Measurements from ENCODE around the gene CCDC183. TPM values are rescaled to one million over a fixed set of nuclear protein-coding genes. Genes with fewer than 3 reads are reported as not detected.
"Not testable (repeated sequence)": the region's sequence is repeated elsewhere in the genome, so short reads cannot be mapped to it uniquely, and the experiment has no call there.

The CCDC183 gene
- total and polyA plus RNA-seq, 4 donors = 0.38 to 4.6 (median 2.2) TPM

GRCh38 chr9:136787690-136788400 lies 8.3 kb upstream of the CCDC183 start:
- Histone ChIP-seq H3K27me3 (ENCODE audit: control insufficient read depth in 3 of 3, insufficient read depth in 3 of 3, low read length in 2 of 3) (no peaks in the 10 kb centered on the region), H3K4me1 (ENCODE audit: control insufficient read depth in 5 of 5, insufficient read depth in 5 of 5, low read length in 5 of 5) (peaks cover 0 to 20% (median 7%) of the 10 kb centered on the region in 5 donors), H3K9me3 (ENCODE audit: control insufficient read depth in 4 of 4, insufficient read depth in 3 of 4, low read length in 3 of 4) (no peaks in the 10 kb centered on the region), H3K9ac (ENCODE audit: insufficient read depth in 1 of 2, low read length in 2 of 2) (no peak overlapping the region), H3K27ac (ENCODE audit: low read depth in 1 of 2, low read length in 1 of 2) (no peak overlapping the region), H3K36me3 (ENCODE audit: control insufficient read depth in 4 of 4, insufficient read depth in 4 of 4, low read length in 4 of 4) (peaks cover 0 to 1% (median 0%) of the 10 kb centered on the region in 4 donors), H3K4me3 (no peak overlapping the region)
- WGBS, 2 donors = 18 to 26% methylated on average over 21 of the region's 21 CpGs
- DNase-seq (peak; percentile 76 to 83 (median 80)), ATAC-seq (ENCODE audit: insufficient read depth, low FRiP score) (no peak)
- peak; percentile 97 for TF ChIP-seq CTCF (IDR thresholded peaks at IDR 0.05; ENCODE audit: control extremely low read depth, extremely low read depth)

GRCh38 chr9:136788644-136789522 lies 7.3 kb upstream of the CCDC183 start:
- ATAC-seq (ENCODE audit: insufficient read depth, low FRiP score); DNase-seq; H3K27ac ChIP-seq (ENCODE audit: low read depth in 1 of 2, low read length in 1 of 2); H3K36me3 ChIP-seq (ENCODE audit: control insufficient read depth in 4 of 4, insufficient read depth in 4 of 4, low read length in 4 of 4); H3K9ac ChIP-seq (ENCODE audit: insufficient read depth in 1 of 2, low read length in 2 of 2); H3K27me3 ChIP-seq (ENCODE audit: control insufficient read depth in 3 of 3, insufficient read depth in 3 of 3, low read length in 2 of 3); H3K4me3 ChIP-seq; H3K9me3 ChIP-seq (ENCODE audit: control insufficient read depth in 4 of 4, insufficient read depth in 3 of 4, low read length in 3 of 4): not testable (repeated sequence)
- peaks cover 0 to 20% (median 7%) of the 10 kb centered on the region in 5 donors for H3K4me1 ChIP-seq (ENCODE audit: control insufficient read depth in 5 of 5, insufficient read depth in 5 of 5, low read length in 5 of 5)
- WGBS, 2 donors = 75 to 83% methylated on average over 27 of the region's 27 CpGs

DNA sequence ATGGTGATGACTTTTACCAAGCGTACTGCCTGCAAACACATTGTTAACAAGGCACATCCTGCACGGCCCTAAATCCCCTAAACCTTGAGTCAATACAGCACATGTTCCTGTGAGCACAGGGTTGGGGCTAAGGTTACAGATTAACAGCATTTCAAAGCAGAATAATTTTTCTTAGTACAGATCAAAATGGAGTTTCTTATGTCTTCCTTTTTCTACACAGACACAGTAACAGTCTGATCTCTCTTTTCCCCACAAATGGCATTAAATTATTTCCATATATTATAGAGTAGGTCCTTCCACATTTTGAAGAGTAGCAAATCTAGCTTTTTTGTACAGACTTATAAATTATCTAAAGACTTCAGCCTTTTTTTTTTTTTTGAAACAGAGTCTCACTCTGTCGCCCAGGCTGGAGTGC lies 6.6 kb upstream of the CCDC183 start:
- H3K4me3 ChIP-seq = no peak overlapping the region
- H3K27me3 ChIP-seq (ENCODE audit: control insufficient read depth in 3 of 3, insufficient read depth in 3 of 3, low read length in 2 of 3) = no peaks in the 10 kb centered on the region
- WGBS, 2 donors = 81 to 84% methylated on average over 3 of the region's 3 CpGs
- no peak overlapping the region for H3K27ac ChIP-seq (ENCODE audit: low read depth in 1 of 2, low read length in 1 of 2)
- peaks cover 0 to 20% (median 7%) of the 10 kb centered on the region in 5 donors for H3K4me1 ChIP-seq (ENCODE audit: control insufficient read depth in 5 of 5, insufficient read depth in 5 of 5, low read length in 5 of 5)
- no peak overlapping the region for H3K9ac ChIP-seq (ENCODE audit: insufficient read depth in 1 of 2, low read length in 2 of 2)
- H3K36me3 ChIP-seq (ENCODE audit: control insufficient read depth in 4 of 4, insufficient read depth in 4 of 4, low read length in 4 of 4) = peaks cover 0 to 9% (median 3%) of the 10 kb centered on the region in 4 donors
- ATAC-seq (ENCODE audit: insufficient read depth, low FRiP score) (no peak), DNase-seq (peak in 1 of 3 donors; percentile 37)
- no peaks in the 10 kb centered on the region for H3K9me3 ChIP-seq (ENCODE audit: control insufficient read depth in 4 of 4, insufficient read depth in 3 of 4, low read length in 3 of 4)
- TF ChIP-seq CTCF (IDR thresholded peaks at IDR 0.05; ENCODE audit: control extremely low read depth, extremely low read depth) = no peak

Data from lung (tissue), 12 donors.